Heart right ventricle (tissue), 16 donors: ENCODE results near the gene RAVER1. TPM values are rescaled to one million over a fixed set of nuclear protein-coding genes. Genes with fewer than 3 reads are reported as not detected.
"Not testable (repeated sequence)": the region's sequence is repeated elsewhere in the genome, so short reads cannot be mapped to it uniquely, and the experiment has no call there.

Source experiments
- ATAC-seq, 8 donors: fragments of 200-7000 bp; cut with Tn5 transposase; one replicate each; pipeline ENCODE4 v1.9.1; 2020; ENCODE audit warnings: mild to moderate bottlenecking in 8 of 8, moderate library complexity in 8 of 8, moderate number of reproducible peaks in 1 of 8
- DNase-seq, 2 donors: peaks; one replicate each; pipeline ENCODE4 v3.0.0-alpha.2; 2020
- H3K27ac ChIP-seq, 10 donors: fragments of 200-600 bp; sonication (generic) in 2 of 10; one replicate each; pipeline versions ENCODE4 v1.5.0 to v1.8.0; 2020 to 2022; ENCODE audit warnings: mild to moderate bottlenecking in 3 of 10
- H3K27me3 ChIP-seq, 7 donors: fragments of 200-600 bp; one replicate each; pipeline ENCODE4 v1.8.0; 2021 to 2022; ENCODE audit warnings: mild to moderate bottlenecking in 2 of 7
- H3K36me3 ChIP-seq, 9 donors: fragments of 200-600 bp; sonication (generic) in 1 of 9; one replicate each; pipeline versions ENCODE4 v1.5.0 to v1.8.0; 2020 to 2022; ENCODE audit warnings: mild to moderate bottlenecking in 2 of 9
- H3K4me1 ChIP-seq, 9 donors: fragments of 200-600 bp; sonication (generic) in 1 of 9; one replicate each; pipeline versions ENCODE4 v1.5.0 to v1.8.0; 2020 to 2022; ENCODE audit warnings: mild to moderate bottlenecking in 4 of 9
- H3K4me3 ChIP-seq, 10 donors: fragments of 200-600 bp; sonication (generic) in 2 of 10; one replicate each; pipeline versions ENCODE4 v1.5.0 to v1.8.0; 2020 to 2022; ENCODE audit warnings: mild to moderate bottlenecking in 7 of 10, moderate library complexity in 2 of 10
- H3K9me3 ChIP-seq, 11 donors: fragments of 200-600 bp in 10 of 11; sonication (generic) in 2 of 11; one replicate each; pipeline versions ENCODE4 v1.5.0 to v1.8.0; 2013 to 2022; ENCODE audit warnings: mild to moderate bottlenecking in 2 of 11, control low read depth in 1 of 11, moderate library complexity in 1 of 11
- WGBS, 2 donors: extraction: QIAGEN DNeasy Blood & Tissue Kit; methylation state at CpG; one replicate each; pipeline ENCODE4 v1.1.7; 2013; ENCODE audit warnings: inconsistent platforms in 1 of 2; 5-methylcytosine and 5-hydroxymethylcytosine counted together
- intact Hi-C, 10 donors: fragments of 100-400 bp; cut with DNase I; formaldehyde crosslinking; loops; one replicate each; pipeline versions ENCODE4 v1.11.1 to v1.14.2; 2022
- polyA plus RNA-seq, 2 donors: library from polyadenylated mRNA; stranded (reverse); fragments of 200-250 nt; gene quantifications; one replicate each; pipeline ENCODE4 v1.2.3, GENCODE V29; 2013
- total RNA-seq, 10 donors: library from RNA; stranded (reverse); fragmentation: NEBNext Ultra II Directional in 3 of 10; extraction: Animal tissue kit (Norgen Biotek cat#: 25700) in 3 of 10; gene quantifications; one replicate each; pipeline versions ENCODE4 v1.2.1 to v1.2.4, GENCODE V29; 2021 to 2023
- TF ChIP-seq, protein P1 (sequence below), 9 donors: fragments of 200-600 bp; sonication (generic) in 2 of 9; IDR thresholded peaks; one replicate each; pipeline versions ENCODE4 v1.5.0 to v1.8.0; 2021 to 2022; ENCODE audit warnings: antibody characterized with exemption in 9 of 9, mild to moderate bottlenecking in 5 of 9, moderate library complexity in 1 of 9
- donor health status: Arrhythmogenic right ventricular cardiomyopathy.
- donor health status: ischemic (EF 13 %, LVEDD 7.1; RV severe dilation, severe dysfunction).
- donor health status: healthy with polysubstance abuse.
- donor health status: DM: no; HTN: yes; CAD: no.
- donor health status: DM: no; HTN: no; CAD: no.
- donor health status: ischemic (EF 25% LVEDD 6.9; RV normal size, moderate dysfunction).
- donor health status: ischemic (EF 25% LVEDD 5.7; RV mildly dilated, moderate dysfunction).
- donor health status: healthy.
- donor health status: DM: yes; HTN: yes; CAD: no.
- donor health status: Ischemic cardiomyopathy.
- donor health status: ischemic (EF 35%, LVEDD 5.7; RV mildly dilated, moderate dysfunction).
- donor health status: nonischemic (EF 11% LVEDD 7.7; RV severe dilation, severe dysfunction).
- donor health status: DM: yes; HTN: yes; CAD: no.
- donor health status: PGD.
- donor health status: ischemic (EF 29% LVEDD 5.4; RV normal size, mild dysfunction).
- donor health status: nonischemic (EF 23%, LVEDD 6.1; RV moderate dilation, normal function).

RAVER1 gene
- total and polyA plus RNA-seq, 12 donors: 5.1 to 16.9 (median 12.2) TPM

DNA sequence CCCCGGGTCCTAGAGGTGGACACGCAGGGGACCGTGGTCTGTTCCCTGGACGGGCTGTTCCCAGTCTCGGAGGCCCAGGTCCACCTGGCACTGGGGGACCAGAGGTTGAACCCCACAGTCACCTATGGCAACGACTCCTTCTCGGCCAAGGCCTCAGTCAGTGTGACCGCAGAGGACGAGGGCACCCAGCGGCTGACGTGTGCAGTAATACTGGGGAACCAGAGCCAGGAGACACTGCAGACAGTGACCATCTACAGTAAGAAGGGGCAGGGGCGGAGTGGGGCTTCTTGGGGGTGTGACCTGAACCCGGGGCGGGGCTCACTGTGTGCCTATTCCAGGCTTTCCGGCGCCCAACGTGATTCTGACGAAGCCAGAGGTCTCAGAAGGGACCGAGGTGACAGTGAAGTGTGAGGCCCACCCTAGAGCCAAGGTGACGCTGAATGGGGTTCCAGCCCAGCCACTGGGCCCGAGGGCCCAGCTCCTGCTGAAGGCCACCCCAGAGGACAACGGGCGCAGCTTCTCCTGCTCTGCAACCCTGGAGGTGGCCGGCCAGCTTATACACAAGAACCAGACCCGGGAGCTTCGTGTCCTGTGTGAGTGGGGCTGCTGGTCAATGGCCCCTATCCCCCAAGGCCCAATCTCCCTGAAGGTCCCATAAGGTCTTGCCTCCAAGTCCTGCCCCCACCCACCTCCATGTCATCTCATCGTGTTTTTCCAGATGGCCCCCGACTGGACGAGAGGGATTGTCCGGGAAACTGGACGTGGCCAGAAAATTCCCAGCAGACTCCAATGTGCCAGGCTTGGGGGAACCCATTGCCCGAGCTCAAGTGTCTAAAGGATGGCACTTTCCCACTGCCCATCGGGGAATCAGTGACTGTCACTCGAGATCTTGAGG is 49.0 kb downstream of the RAVER1 start:
- Histone ChIP-seq H3K36me3 (peaks cover 0 to 70% (median 20%) of the 10 kb centered on the region in 9 donors), H3K27ac (no peak overlapping the region), H3K9me3 (no peaks in the 10 kb centered on the region), H3K27me3 (peaks cover 0 to 25% (median 23%) of the 10 kb centered on the region in 7 donors), H3K4me1 (peaks cover 13 to 53% (median 40%) of the 10 kb centered on the region in 9 donors), H3K4me3 (no peak overlapping the region)
- DNase-seq: no peak
- intact Hi-C loops: no loop called here
- TF ChIP-seq, protein P1, sequence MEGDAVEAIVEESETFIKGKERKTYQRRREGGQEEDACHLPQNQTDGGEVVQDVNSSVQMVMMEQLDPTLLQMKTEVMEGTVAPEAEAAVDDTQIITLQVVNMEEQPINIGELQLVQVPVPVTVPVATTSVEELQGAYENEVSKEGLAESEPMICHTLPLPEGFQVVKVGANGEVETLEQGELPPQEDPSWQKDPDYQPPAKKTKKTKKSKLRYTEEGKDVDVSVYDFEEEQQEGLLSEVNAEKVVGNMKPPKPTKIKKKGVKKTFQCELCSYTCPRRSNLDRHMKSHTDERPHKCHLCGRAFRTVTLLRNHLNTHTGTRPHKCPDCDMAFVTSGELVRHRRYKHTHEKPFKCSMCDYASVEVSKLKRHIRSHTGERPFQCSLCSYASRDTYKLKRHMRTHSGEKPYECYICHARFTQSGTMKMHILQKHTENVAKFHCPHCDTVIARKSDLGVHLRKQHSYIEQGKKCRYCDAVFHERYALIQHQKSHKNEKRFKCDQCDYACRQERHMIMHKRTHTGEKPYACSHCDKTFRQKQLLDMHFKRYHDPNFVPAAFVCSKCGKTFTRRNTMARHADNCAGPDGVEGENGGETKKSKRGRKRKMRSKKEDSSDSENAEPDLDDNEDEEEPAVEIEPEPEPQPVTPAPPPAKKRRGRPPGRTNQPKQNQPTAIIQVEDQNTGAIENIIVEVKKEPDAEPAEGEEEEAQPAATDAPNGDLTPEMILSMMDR (IDR thresholded peaks at IDR 0.05): no peak
- WGBS, 2 donors: 91% methylated on average over 34 of the region's 34 CpGs
- ATAC-seq: no peak

DNA sequence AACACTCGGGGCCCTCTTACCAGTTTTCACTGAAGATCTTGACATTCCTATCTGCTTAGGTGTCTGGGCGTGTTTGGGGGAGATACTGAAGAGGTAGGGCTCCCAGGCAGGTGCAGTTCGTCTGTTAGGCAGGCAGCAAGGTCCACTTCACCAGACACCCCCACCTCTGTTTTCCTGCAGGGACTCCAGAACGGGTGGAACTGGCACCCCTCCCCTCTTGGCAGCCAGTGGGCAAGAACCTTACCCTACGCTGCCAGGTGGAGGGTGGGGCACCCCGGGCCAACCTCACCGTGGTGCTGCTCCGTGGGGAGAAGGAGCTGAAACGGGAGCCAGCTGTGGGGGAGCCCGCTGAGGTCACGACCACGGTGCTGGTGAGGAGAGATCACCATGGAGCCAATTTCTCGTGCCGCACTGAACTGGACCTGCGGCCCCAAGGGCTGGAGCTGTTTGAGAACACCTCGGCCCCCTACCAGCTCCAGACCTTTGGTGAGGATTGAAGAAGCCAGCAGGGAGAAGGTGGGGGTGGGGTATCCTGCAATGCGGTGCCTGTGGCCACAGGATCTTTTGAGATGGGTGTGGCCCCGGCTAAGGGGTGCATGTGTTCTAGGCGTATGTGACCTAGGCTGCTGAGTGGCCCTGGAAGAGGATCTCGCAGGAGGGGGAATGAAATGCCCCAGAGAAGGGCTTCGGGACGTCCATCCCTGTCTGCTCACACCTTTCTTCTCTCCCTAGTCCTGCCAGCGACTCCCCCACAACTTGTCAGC is 49.8 kb downstream of the RAVER1 start:
- WGBS, 2 donors: 79 to 80% methylated on average over 23 of the region's 23 CpGs
- H3K4me1 ChIP-seq: peaks cover 10 to 52% (median 32%) of the 10 kb centered on the region in 9 donors
- ATAC-seq (no peak), DNase-seq (no peak)
- no peak overlapping the region for H3K27ac ChIP-seq
- H3K9me3 ChIP-seq: no peaks in the 10 kb centered on the region
- intact Hi-C loops: no loop called here
- peaks cover 0 to 78% (median 20%) of the 10 kb centered on the region in 9 donors for H3K36me3 ChIP-seq
- H3K27me3 ChIP-seq: peaks cover 0 to 17% (median 15%) of the 10 kb centered on the region in 7 donors
- no peak overlapping the region for H3K4me3 ChIP-seq
- TF ChIP-seq, protein P1 (IDR thresholded peaks at IDR 0.05): no peak

GRCh38 chr19:10282043-10282442 is 51.3 kb downstream of the RAVER1 start:
- H3K9me3 ChIP-seq, intact Hi-C loops, H3K4me3 ChIP-seq, H3K27ac ChIP-seq, ATAC-seq, DNase-seq, H3K27me3 ChIP-seq: not testable (repeated sequence)
- Histone ChIP-seq H3K4me1 (peaks cover 6 to 37% (median 19%) of the 10 kb centered on the region in 9 donors), H3K36me3 (peaks cover 0 to 93% (median 24%) of the 10 kb centered on the region in 9 donors)
- WGBS, 2 donors: 94 to 97% methylated on average over 5 of the region's 5 CpGs

GRCh38 chr19:10279737-10280442 is 53.4 kb downstream of the RAVER1 start:
- peaks cover 0 to 29% (median 0%) of the 10 kb centered on the region in 9 donors for H3K4me1 ChIP-seq
- H3K27me3 ChIP-seq: no peaks in the 10 kb centered on the region
- TF ChIP-seq, protein P1 (IDR thresholded peaks at IDR 0.05): no peak
- 84 to 86% methylated on average over 5 of the region's 5 CpGs for WGBS, 2 donors
- no peak overlapping the region for H3K4me3 ChIP-seq
- H3K27ac ChIP-seq: no peak overlapping the region
- H3K9me3 ChIP-seq: no peaks in the 10 kb centered on the region
- peaks cover 0 to 100% (median 17%) of the 10 kb centered on the region in 9 donors for H3K36me3 ChIP-seq
- ATAC-seq (no peak), DNase-seq (no peak)
- intact Hi-C loops: loop anchor here in 2 of 10 donors (10.0 kb wide), 1 partner anchor 55 kb away; the partner anchor contains the start of genes ICAM3 (in 2 of the 2) and RAVER1 (in 2 of the 2)
